GM12878 (cell line): ENCODE results near the gene CDK15. TPM values are rescaled to one million over a fixed set of nuclear protein-coding genes. Genes with fewer than 3 reads are reported as not detected.

Source experiments
- ATAC-seq: fragments of 200-7000 bp; cut with Tn5 transposase; 3 replicates; pipeline ENCODE4 v1.9.1; 2020; ENCODE audit warnings: mild to moderate bottlenecking, moderate library complexity
- BruUV-seq: library from RNA; stranded (reverse); fragments of 400-500 nt; replicated peaks from 2 replicates; lab custom pipeline; 2021; lab: Mats Ljungman, UMichigan
- CTCF ChIA-PET: fragments of 300-600 bp; sonication (Branson Sonifier 250); formaldehyde crosslinking; extraction: SDS; loops from one replicate; lab custom pipeline; 2021; ENCODE audit warnings: inconsistent platforms; lab: Yijun Ruan, JAX
- POLR2A ChIA-PET: fragments of 350-600 bp; formaldehyde crosslinking; extraction: SDS; loops from one replicate; lab custom pipeline; 2021; ENCODE audit warnings: inconsistent platforms; lab: Charles Lee
- RAD21 ChIA-PET: fragments of 300-600 bp; sonication (Branson Sonifier 250); formaldehyde crosslinking; loops from one replicate; lab custom pipeline; 2023; ENCODE audit warnings: antibody characterized with exemption; ENCODE audit not compliant: unreplicated experiment; lab: Charles Lee
- SMC1A ChIA-PET: fragments of 300-600 bp; sonication (Branson Sonifier 250); formaldehyde crosslinking; loops from one replicate; lab custom pipeline; 2023; ENCODE audit not compliant: unreplicated experiment, uncharacterized antibody; lab: Charles Lee
- DNase-seq: peaks from one replicate; pipeline ENCODE4 v3.0.0-alpha.2; 2011; ENCODE audit warnings: low read depth, low spot score
- FAIRE-seq: peaks from 3 replicates; lab custom pipeline; 2011; peaks lifted over from hg19 to GRCh38; lab: Jason Lieb, UNC
- H2AFZ ChIP-seq: 2 replicates; pipeline ENCODE4 v1.6.0; 2011; ENCODE audit warnings: low read depth, low read length, control low read depth; ENCODE audit not compliant: control insufficient read depth
- H3K27ac ChIP-seq: 2 replicates; pipeline ENCODE4 v1.5.1; 2011; ENCODE audit warnings: control low read depth; ENCODE audit not compliant: control insufficient read depth, insufficient read depth
- H3K27me3 ChIP-seq, 2 experiments: replicated peaks in 1 of 2; 2 replicates each; pipeline versions ENCODE4 v1.6.0 to v1.6.1; 2011; ENCODE audit warnings: low read length in 1 of 2; ENCODE audit not compliant: control insufficient read depth in 2 of 2, insufficient read depth in 2 of 2
- H3K36me3 ChIP-seq, 2 experiments: 2 replicates each; pipeline ENCODE4 v1.5.1; 2011; ENCODE audit warnings: low read length in 1 of 2; ENCODE audit not compliant: control insufficient read depth in 2 of 2, insufficient read depth in 2 of 2
- H3K4me1 ChIP-seq: 2 replicates; pipeline ENCODE4 v1.6.1; 2011; ENCODE audit warnings: mild to moderate bottlenecking, low read length, moderate library complexity, mixed read lengths; ENCODE audit not compliant: control insufficient read depth, insufficient read depth
- H3K4me2 ChIP-seq: 2 replicates; pipeline ENCODE4 v1.6.0; 2011; ENCODE audit warnings: control low read depth; ENCODE audit not compliant: control insufficient read depth, insufficient read depth
- H3K4me3 ChIP-seq: fragments of 200-600 bp; sonication (generic); 2 replicates; pipeline ENCODE4 v1.5.1; 2016
- H3K79me2 ChIP-seq: 2 replicates; pipeline ENCODE4 v1.6.0; 2011; ENCODE audit warnings: low read length; ENCODE audit not compliant: control insufficient read depth, insufficient read depth
- H3K9ac ChIP-seq: 2 replicates; pipeline ENCODE4 v1.8.0; 2011; ENCODE audit warnings: low read length, control low read depth, mixed read lengths; ENCODE audit not compliant: control insufficient read depth, insufficient read depth
- H3K9me3 ChIP-seq: replicated peaks from 3 replicates; pipeline ENCODE4 v1.5.1; 2011; ENCODE audit warnings: mild to moderate bottlenecking, low read length; ENCODE audit not compliant: control insufficient read depth, insufficient read depth
- H4K20me1 ChIP-seq: 2 replicates; pipeline ENCODE4 v1.6.0; 2011; ENCODE audit not compliant: control insufficient read depth, insufficient read depth
- ATF2 ChIP-seq: IDR thresholded peaks from 2 replicates; pipeline ENCODE4 v1.6.1; 2012; ENCODE audit warnings: low read length, inconsistent platforms
- ESRRA ChIP-seq: IDR thresholded peaks from 2 replicates; pipeline ENCODE4 v1.6.1; 2012; ENCODE audit warnings: mild to moderate bottlenecking, low read length, improper control_type of control experiment
- IKZF1 ChIP-seq: fragments of 450-650 bp; conservative IDR thresholded peaks from 2 replicates; pipeline ENCODE4 v1.6.1; 2017; ENCODE audit warnings: antibody characterized with exemption, mild to moderate bottlenecking
- RB1 ChIP-seq: fragments of 450-650 bp; formaldehyde crosslinking; IDR thresholded peaks from 2 replicates; pipeline ENCODE4 v1.6.1; 2017; ENCODE audit warnings: mild to moderate bottlenecking, borderline replicate concordance
- WRNIP1 ChIP-seq: IDR thresholded peaks from 2 replicates; pipeline ENCODE4 v1.6.1; 2011; ENCODE audit warnings: low read depth, low read length, improper control_type of control experiment, borderline replicate concordance
- YBX1 ChIP-seq: fragments of 450-650 bp; IDR thresholded peaks from 2 replicates; pipeline ENCODE4 v1.6.1; 2016; ENCODE audit warnings: antibody characterized with exemption
- WGBS: methylation state at CpG from one replicate; pipeline ENCODE4 v1.1.6; 2016; ENCODE audit warnings: low lambda C conversion rate; ENCODE audit not compliant: insufficient replicate concordance, insufficient coverage; ENCODE audit errors: missing lambda C conversion rate; 5-methylcytosine and 5-hydroxymethylcytosine counted together
- in situ Hi-C: fragments of 300-500 bp; cut with MboI; formaldehyde crosslinking; loops from 9 replicates; pipeline ENCODE4 v1.14.3; 2018; ENCODE audit warnings: mixed read lengths
- intact Hi-C: fragments of 100-400 bp; cut with micrococcal nuclease; formaldehyde crosslinking; loops from one replicate; pipeline ENCODE4 v1.14.2; 2022; ENCODE audit not compliant: unreplicated experiment
- polyA plus RNA-seq, 11 experiments: library from polyadenylated mRNA; depleted of rRNA in 4 of 11; unstranded in 6 of 11; stranded (reverse) in 5 of 11; fragments of >200 nt; fragmentation: Nextera tagmentation in 4 of 11; fragmentation: Illumina TruSeq in 1 of 11; extraction: Ambion mirVana in 4 of 11; extraction: Trizol in 1 of 11; gene quantifications; 1 replicate in 1 of 11; 2 replicates in 10 of 11; pipeline versions ENCODE4 v1.2.1 to v1.2.3, GENCODE V29; 2011 to 2016; ENCODE audit warnings: inconsistent platforms in 2 of 11, missing spikeins in 2 of 11, low read depth in 1 of 11
- total RNA-seq, 4 experiments: library from RNA; depleted of rRNA in 3 of 4; stranded (reverse); fragments of >200 nt in 3 of 4; fragmentation: Illumina TruSeq in 1 of 4; extraction: Trizol in 1 of 4; gene quantifications; 2 replicates each; pipeline versions ENCODE4 v1.2.1 to v1.2.3, GENCODE V29; 2013 to 2021

CDK15 gene
- total and polyA plus RNA-seq, 10 of the 15 experiments (the other 5 are each of a cell fraction or from before 2014, with no cell fraction given) = 0.01 to 0.04 TPM; not detected in 8

GRCh38 chr2:201891676-201892075 lies 85.3 kb downstream of the CDK15 start:
- SMC1A ChIA-PET = interaction anchor here (0.9 to 2.4 kb wide), 5 partner anchors 13 to 124 kb away, joined by 3 to 8 read pairs (median 5); no protein-coding TSS in a partner anchor
- FAIRE-seq (no peak), DNase-seq (no peak), ATAC-seq (no peak)
- in situ Hi-C loops = no loop called here
- POLR2A ChIA-PET = no interaction called here
- no TSS peak for BruUV-seq
- H3K27me3 ChIP-seq = no peaks in the 10 kb centered on the region
- no peaks in the 10 kb centered on the region for H3K36me3 ChIP-seq
- no peaks in the 10 kb centered on the region for H3K79me2 ChIP-seq
- 32% methylated on average over 6 of the region's 6 CpGs for WGBS
- no peak overlapping the region for H3K27ac ChIP-seq
- H3K4me3 ChIP-seq = no peak overlapping the region
- no peak for TF ChIP-seq ATF2
- no peak for TF ChIP-seq RB1
- no peak for TF ChIP-seq WRNIP1
- no peak for TF ChIP-seq IKZF1
- TF ChIP-seq ESRRA = no peak
- TF ChIP-seq YBX1 = no peak
- TF ChIP-seq, all 136 proteins: peak for 0
- ChIA-PET RAD21 (interaction anchor here (1.1 kb wide), 1 partner anchor 20 kb away, joined by 3 read pairs; no protein-coding TSS in a partner anchor), CTCF (interaction anchor here (0.7 to 1.6 kb wide), 3 partner anchors 11 to 37 kb away, joined by 3 to 4 read pairs (median 3); no protein-coding TSS in a partner anchor)
- Histone ChIP-seq H3K9me3 (no peaks in the 10 kb centered on the region), H4K20me1 (no peaks in the 10 kb centered on the region), H3K4me1 (no peaks in the 10 kb centered on the region), H3K9ac (no peak overlapping the region), H2AFZ (no peak overlapping the region), H3K4me2 (no peak overlapping the region)
- intact Hi-C loops = no loop called here
